Breast epithelium (tissue), 4 donors: Measurements from ENCODE around the gene RGS7. TPM values are rescaled to one million over a fixed set of nuclear protein-coding genes. Genes with fewer than 3 reads are reported as not detected.

Experiments used
- DNase-seq, 2 donors: peaks; one replicate each; pipeline ENCODE4 v3.0.0-alpha.2; 2019; ENCODE audit warnings: low spot score in 2 of 2
- H3K27ac ChIP-seq, 2 donors: fragments of 200-600 bp; sonication (generic) in 1 of 2; one replicate each; pipeline ENCODE4 v1.5.1; 2016 to 2019; ENCODE audit warnings: mild to moderate bottlenecking in 1 of 2
- H3K27me3 ChIP-seq, 2 donors: fragments of 200-600 bp; sonication (generic) in 1 of 2; one replicate each; pipeline versions ENCODE4 v1.5.1 to v1.6.0; 2017 to 2019; ENCODE audit warnings: control low read depth in 1 of 2, mild to moderate bottlenecking in 1 of 2
- H3K36me3 ChIP-seq: fragments of 200-600 bp; one replicate; pipeline ENCODE4 v1.5.1; 2019
- H3K4me1 ChIP-seq, 2 donors: fragments of 200-600 bp; sonication (generic); one replicate each; pipeline ENCODE4 v1.5.1; 2016 to 2019; ENCODE audit warnings: control low read depth in 1 of 2
- H3K4me3 ChIP-seq, 3 donors: fragments of 200-600 bp; sonication (generic); 1 replicate in 2 of 3; 2 replicates in 1 of 3; pipeline ENCODE4 v1.5.1; 2016 to 2019; ENCODE audit warnings: mild to moderate bottlenecking in 3 of 3, moderate library complexity in 2 of 3
- H3K9me3 ChIP-seq, 2 donors: fragments of 200-600 bp; sonication (generic) in 1 of 2; one replicate each; pipeline ENCODE4 v1.5.1; 2016 to 2019; ENCODE audit warnings: control low read depth in 1 of 2
- POLR2A ChIP-seq: fragments of 450-650 bp; IDR thresholded peaks from one replicate; pipeline ENCODE4 v1.6.1; 2016; ENCODE audit warnings: antibody characterized with exemption, mild to moderate bottlenecking, moderate library complexity
- POLR2AphosphoS5 ChIP-seq, 3 donors: sonication (generic); formaldehyde crosslinking; IDR thresholded peaks; one replicate each; pipeline ENCODE4 v1.6.1; 2017; ENCODE audit warnings: antibody characterized with exemption in 3 of 3
- intact Hi-C: fragments of 100-400 bp; cut with DNase I; formaldehyde crosslinking; loops from one replicate; pipeline ENCODE4 v1.15.1; 2023; ENCODE audit warnings: low total_unique reads
- total RNA-seq, 3 donors: library from RNA; depleted of rRNA; stranded (reverse); fragments of >200 nt; gene quantifications; one replicate each; pipeline ENCODE4 v1.1.0, GENCODE V29; 2016
- TF ChIP-seq, protein P1 (sequence below), 3 donors: fragments of 450-650 bp; IDR thresholded peaks; one replicate each; pipeline ENCODE4 v1.5.1; 2016 to 2017; ENCODE audit warnings: antibody characterized with exemption in 3 of 3, mild to moderate bottlenecking in 3 of 3, moderate library complexity in 3 of 3

Gene RGS7
- total RNA-seq, 3 donors from 2014 or later, result 0.16 TPM; not detected in 2

- H3K36me3 ChIP-seq, result no peaks in the 10 kb centered on the region
- no peak overlapping the region for H3K27ac ChIP-seq
- H3K4me3 ChIP-seq, result no peak overlapping the region
- no peaks in the 10 kb centered on the region for H3K27me3 ChIP-seq
- TF ChIP-seq POLR2A, result no peak
- TF ChIP-seq, protein P1, sequence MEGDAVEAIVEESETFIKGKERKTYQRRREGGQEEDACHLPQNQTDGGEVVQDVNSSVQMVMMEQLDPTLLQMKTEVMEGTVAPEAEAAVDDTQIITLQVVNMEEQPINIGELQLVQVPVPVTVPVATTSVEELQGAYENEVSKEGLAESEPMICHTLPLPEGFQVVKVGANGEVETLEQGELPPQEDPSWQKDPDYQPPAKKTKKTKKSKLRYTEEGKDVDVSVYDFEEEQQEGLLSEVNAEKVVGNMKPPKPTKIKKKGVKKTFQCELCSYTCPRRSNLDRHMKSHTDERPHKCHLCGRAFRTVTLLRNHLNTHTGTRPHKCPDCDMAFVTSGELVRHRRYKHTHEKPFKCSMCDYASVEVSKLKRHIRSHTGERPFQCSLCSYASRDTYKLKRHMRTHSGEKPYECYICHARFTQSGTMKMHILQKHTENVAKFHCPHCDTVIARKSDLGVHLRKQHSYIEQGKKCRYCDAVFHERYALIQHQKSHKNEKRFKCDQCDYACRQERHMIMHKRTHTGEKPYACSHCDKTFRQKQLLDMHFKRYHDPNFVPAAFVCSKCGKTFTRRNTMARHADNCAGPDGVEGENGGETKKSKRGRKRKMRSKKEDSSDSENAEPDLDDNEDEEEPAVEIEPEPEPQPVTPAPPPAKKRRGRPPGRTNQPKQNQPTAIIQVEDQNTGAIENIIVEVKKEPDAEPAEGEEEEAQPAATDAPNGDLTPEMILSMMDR (IDR thresholded peaks at IDR 0.05), result no peak
- no peak for TF ChIP-seq POLR2AphosphoS5 (IDR thresholded peaks at IDR 0.05)
- H3K9me3 ChIP-seq, result no peaks in the 10 kb centered on the region
- intact Hi-C loops, result no loop called here
- DNase-seq, result no peak
- H3K4me1 ChIP-seq, result no peaks in the 10 kb centered on the region
Measured at GRCh38 chr1:240947438-240948224, 409.4 kb downstream of the RGS7 start.

- TF ChIP-seq POLR2AphosphoS5 (IDR thresholded peaks at IDR 0.05), result no peak
- TF ChIP-seq, protein P1 (IDR thresholded peaks at IDR 0.05), result peak in 1 of 3 donors; percentile 12
- no peak for DNase-seq
- intact Hi-C loops, result no loop called here
Measured at GRCh38 chr1:240946926-240947325, 410.1 kb downstream of the RGS7 start.

DNA sequence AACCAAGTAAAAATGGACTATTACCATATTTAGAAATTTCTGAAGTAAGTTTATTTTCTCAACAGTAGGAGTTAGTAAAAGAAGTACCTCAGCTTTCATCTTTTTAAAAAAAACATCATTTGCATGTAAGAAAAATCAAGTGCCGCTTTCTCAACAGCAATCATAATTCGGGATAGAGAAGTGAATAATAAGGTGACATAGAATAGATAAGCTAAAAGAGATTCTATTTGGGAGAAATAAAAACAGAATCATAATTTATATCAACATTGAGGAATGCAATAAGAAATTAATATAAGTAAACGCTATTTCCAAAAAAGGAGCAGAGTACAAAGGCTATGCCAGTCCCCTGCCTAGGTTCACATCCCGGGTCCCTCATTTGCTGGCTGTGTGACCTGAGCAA is 414.1 kb downstream of the RGS7 start:
- H3K36me3 ChIP-seq, result no peaks in the 10 kb centered on the region
- TF ChIP-seq, protein P1 (IDR thresholded peaks at IDR 0.05), result no peak
- TF ChIP-seq POLR2AphosphoS5 (IDR thresholded peaks at IDR 0.05) (no peak), POLR2A (no peak)
- intact Hi-C loops, result no loop called here

More at GRCh38 chr1:240946926-240947325, 410.1 kb downstream of the RGS7 start:
- Histone ChIP-seq H3K9me3 (no peaks in the 10 kb centered on the region), H3K27ac (no peak overlapping the region), H3K36me3 (no peaks in the 10 kb centered on the region), H3K27me3 (no peaks in the 10 kb centered on the region), H3K4me1 (no peaks in the 10 kb centered on the region), H3K4me3 (no peak overlapping the region)

DNA sequence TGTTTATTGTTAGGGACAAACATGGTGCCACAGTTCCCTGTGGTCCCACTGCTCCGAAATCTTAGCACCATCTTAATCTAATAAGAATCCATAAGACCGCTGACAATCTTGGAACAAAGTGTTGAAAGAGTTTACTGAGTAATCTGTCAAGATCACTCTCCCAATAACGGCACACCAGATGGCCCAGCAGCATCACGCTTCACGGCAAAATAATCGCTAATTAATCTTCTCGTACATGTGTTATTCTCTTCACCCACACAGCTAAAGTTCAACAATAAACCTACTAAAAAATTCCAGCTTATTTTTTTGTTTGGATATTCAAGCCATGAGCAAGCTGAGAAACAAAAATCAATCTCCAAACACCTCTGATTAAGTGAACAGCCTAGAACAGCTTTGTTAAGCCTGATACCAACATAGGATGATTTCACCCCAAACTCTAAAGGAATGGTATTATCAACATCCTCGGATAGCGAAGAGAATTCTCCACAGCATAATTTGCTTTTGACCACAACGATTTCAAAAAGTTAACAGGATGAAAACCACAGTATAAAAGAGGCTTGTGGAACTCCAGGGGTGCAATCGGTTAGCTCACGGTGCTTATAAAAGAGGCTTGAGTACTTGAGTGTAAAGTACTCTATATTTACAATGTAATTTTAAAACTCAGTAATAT is 415.2 kb downstream of the RGS7 start:
- DNase-seq, result no peak
- Histone ChIP-seq H3K4me3 (no peak overlapping the region), H3K9me3 (peaks cover 5 to 17% of the 10 kb centered on the region in 2 donors), H3K36me3 (no peaks in the 10 kb centered on the region), H3K27me3 (no peaks in the 10 kb centered on the region), H3K27ac (no peak overlapping the region), H3K4me1 (no peaks in the 10 kb centered on the region)
- no peak for TF ChIP-seq POLR2AphosphoS5 (IDR thresholded peaks at IDR 0.05)
- TF ChIP-seq, protein P1 (IDR thresholded peaks at IDR 0.05), result no peak
- TF ChIP-seq POLR2A, result no peak
- intact Hi-C loops, result no loop called here

More for the DNA sequence above, 414.1 kb downstream of the RGS7 start:
- H3K27ac ChIP-seq, result no peak overlapping the region
- peaks cover 0 to 6% of the 10 kb centered on the region in 2 donors for H3K9me3 ChIP-seq
- no peaks in the 10 kb centered on the region for H3K27me3 ChIP-seq
- H3K4me1 ChIP-seq, result no peaks in the 10 kb centered on the region
- H3K4me3 ChIP-seq, result no peak overlapping the region
- no peak for DNase-seq
